SK-N-SH treated with all-trans-retinoic acid at 6 μM for 48 hours (cell line): ENCODE measurements around the gene CENPQ.

Source experiments
- ESRRG ChIP-seq: fragments of 250-450 bp; sonication (Bioruptor Pico); IDR thresholded peaks from 2 replicates; pipeline ENCODE4 v1.6.1; 2021; ENCODE audit warnings: mild to moderate bottlenecking
- PPARA ChIP-seq: fragments of 250-450 bp; sonication (Bioruptor Pico); IDR thresholded peaks from 2 replicates; pipeline ENCODE4 v1.5.0; 2020; ENCODE audit warnings: mild to moderate bottlenecking, borderline replicate concordance
- TCF4 ChIP-seq: fragments of 250-450 bp; sonication (Bioruptor Pico); IDR thresholded peaks from 2 replicates; pipeline ENCODE4 v1.8.0; 2021; ENCODE audit warnings: mild to moderate bottlenecking, moderate library complexity, borderline replicate concordance
- TOX ChIP-seq: fragments of 250-450 bp; sonication (Bioruptor Pico); IDR thresholded peaks from 2 replicates; pipeline ENCODE4 v1.8.0; 2021; ENCODE audit warnings: mild to moderate bottlenecking, moderate library complexity, borderline replicate concordance
- ZC3H10 ChIP-seq: fragments of 250-450 bp; sonication (Bioruptor Pico); IDR thresholded peaks from 2 replicates; pipeline ENCODE4 v1.5.1; 2021; ENCODE audit warnings: mild to moderate bottlenecking, moderate library complexity
- ZNF565 ChIP-seq: fragments of 450-650 bp; formaldehyde crosslinking; conservative IDR thresholded peaks from 2 replicates; pipeline ENCODE4 v1.5.0; 2020; ENCODE audit warnings: low read depth, mild to moderate bottlenecking, moderate library complexity
- ZNF70 ChIP-seq: fragments of 450-650 bp; formaldehyde crosslinking; IDR thresholded peaks from 2 replicates; pipeline ENCODE4 v1.5.0; 2020; ENCODE audit warnings: mild to moderate bottlenecking, moderate library complexity
- TF ChIP-seq, protein P1 (sequence below): fragments of 250-450 bp; sonication (Bioruptor Pico); IDR thresholded peaks from 2 replicates; pipeline ENCODE4 v1.8.0; 2020; ENCODE audit warnings: mild to moderate bottlenecking, moderate library complexity, borderline replicate concordance
- TF ChIP-seq, protein P2 (sequence below): fragments of 250-450 bp; sonication (Bioruptor Pico); IDR thresholded peaks from 2 replicates; pipeline ENCODE4 v1.5.1; 2020; ENCODE audit warnings: low read depth, mild to moderate bottlenecking, moderate library complexity

GRCh38 chr6:49541936-49542335 is 78.8 kb downstream of the CENPQ start:
- TF ChIP-seq, protein P1, sequence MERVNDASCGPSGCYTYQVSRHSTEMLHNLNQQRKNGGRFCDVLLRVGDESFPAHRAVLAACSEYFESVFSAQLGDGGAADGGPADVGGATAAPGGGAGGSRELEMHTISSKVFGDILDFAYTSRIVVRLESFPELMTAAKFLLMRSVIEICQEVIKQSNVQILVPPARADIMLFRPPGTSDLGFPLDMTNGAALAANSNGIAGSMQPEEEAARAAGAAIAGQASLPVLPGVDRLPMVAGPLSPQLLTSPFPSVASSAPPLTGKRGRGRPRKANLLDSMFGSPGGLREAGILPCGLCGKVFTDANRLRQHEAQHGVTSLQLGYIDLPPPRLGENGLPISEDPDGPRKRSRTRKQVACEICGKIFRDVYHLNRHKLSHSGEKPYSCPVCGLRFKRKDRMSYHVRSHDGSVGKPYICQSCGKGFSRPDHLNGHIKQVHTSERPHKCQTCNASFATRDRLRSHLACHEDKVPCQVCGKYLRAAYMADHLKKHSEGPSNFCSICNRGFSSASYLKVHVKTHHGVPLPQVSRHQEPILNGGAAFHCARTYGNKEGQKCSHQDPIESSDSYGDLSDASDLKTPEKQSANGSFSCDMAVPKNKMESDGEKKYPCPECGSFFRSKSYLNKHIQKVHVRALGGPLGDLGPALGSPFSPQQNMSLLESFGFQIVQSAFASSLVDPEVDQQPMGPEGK (CRISPR knock-in tag), result no peak
- no peak for TF ChIP-seq TOX
- TF ChIP-seq ZNF70 (CRISPR knock-in tag), result no peak
- no peak for TF ChIP-seq TCF4
- TF ChIP-seq, protein P2, sequence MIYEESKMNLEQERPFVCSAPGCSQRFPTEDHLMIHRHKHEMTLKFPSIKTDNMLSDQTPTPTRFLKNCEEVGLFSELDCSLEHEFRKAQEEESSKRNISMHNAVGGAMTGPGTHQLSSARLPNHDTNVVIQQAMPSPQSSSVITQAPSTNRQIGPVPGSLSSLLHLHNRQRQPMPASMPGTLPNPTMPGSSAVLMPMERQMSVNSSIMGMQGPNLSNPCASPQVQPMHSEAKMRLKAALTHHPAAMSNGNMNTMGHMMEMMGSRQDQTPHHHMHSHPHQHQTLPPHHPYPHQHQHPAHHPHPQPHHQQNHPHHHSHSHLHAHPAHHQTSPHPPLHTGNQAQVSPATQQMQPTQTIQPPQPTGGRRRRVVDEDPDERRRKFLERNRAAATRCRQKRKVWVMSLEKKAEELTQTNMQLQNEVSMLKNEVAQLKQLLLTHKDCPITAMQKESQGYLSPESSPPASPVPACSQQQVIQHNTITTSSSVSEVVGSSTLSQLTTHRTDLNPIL (CRISPR knock-in tag), result no peak
- TF ChIP-seq ZNF565 (CRISPR knock-in tag), result no peak
- no peak for TF ChIP-seq ZC3H10
- no peak for TF ChIP-seq ESRRG (CRISPR knock-in tag)
- TF ChIP-seq PPARA, result no peak
